ENCODE measurements around the gene ZNF680. TPM values are rescaled to one million over a fixed set of nuclear protein-coding genes. Genes with fewer than 3 reads are reported as not detected.

The ZNF680 gene
- total RNA-seq: 48.2 TPM

GRCh38 chr7:64562626-64563278, at the start of gene ZNF680:
TSS of gene ZNF680 (minus strand) at chr7:64563071. CDS start at chr7:64562954, 117 bp downstream.

Other genes with a start within 250 kb of the ZNF680 start
- 66.8 TPM for gene ZNF736, start 249.1 kb downstream of the ZNF680 start, total RNA-seq
- gene ZNF107, start 103.1 kb upstream of the ZNF680 start, total RNA-seq: 13.6 TPM
- gene ZNF138, start 231.4 kb upstream of the ZNF680 start, total RNA-seq: 53.9 TPM